ENCODE results near the gene TMPRSS9.

Gene TMPRSS9

DNA sequence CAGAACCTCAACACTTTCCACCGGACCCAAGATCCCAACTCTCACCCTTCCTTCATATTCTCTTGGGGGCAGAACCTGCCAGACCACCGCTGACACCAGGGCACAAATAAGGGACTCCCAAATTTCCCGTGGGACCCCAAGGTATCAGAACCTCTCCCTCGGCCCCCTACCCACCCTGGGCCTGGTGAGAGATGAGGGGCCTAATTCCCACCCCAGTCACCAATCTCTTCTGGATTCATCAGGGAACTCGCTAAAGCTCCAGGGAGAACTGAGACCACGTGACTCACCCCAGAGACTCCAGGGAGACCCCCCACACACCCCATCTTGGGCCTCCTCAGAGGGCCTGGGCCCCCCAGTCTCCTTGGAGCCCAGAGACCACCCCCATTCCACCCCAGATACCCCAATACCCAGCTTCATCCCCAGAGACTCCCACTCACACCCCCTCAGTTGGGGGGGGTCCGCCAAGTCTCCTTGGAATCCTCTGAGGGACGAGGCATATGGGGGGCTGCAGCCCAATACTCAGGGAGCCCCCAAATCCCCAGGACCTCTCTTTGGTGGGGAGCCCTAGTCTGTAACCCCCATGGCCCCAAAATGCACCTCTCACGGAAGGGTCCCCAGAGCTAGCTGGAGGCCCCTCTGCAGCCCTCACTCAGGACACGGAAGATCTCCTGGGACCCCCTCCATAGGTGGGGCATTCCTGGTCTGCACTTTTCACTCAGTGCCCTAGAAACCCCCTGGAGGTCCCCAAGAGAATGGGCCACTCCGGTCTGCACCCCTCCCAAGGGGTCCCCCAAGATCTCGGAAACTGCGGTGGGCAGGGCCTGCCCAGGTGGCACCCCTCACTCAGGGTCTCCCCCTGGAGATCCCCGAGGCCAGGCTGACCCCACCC is 95.1 kb downstream of the TMPRSS9 start:
- H2AK5ac ChIP-seq (ENCODE audit: low read depth, low read length), result peak overlapping the region; percentile 97
- H3K79me1 ChIP-seq (ENCODE audit: low read depth, low read length), result peaks cover 36% of the 10 kb centered on the region
- H4K8ac ChIP-seq (ENCODE audit: low read depth, low read length), result no peak overlapping the region
- no peak overlapping the region for H2BK12ac ChIP-seq (ENCODE audit: low read length)
- no peak overlapping the region for H3K27ac ChIP-seq (replicated peaks; ENCODE audit: low read length)
- H3K27me3 ChIP-seq (ENCODE audit: control insufficient read depth in 3 of 3, insufficient read depth in 3 of 3, low read depth in 1 of 3, low read length in 3 of 3), result no peaks in the 10 kb centered on the region
- peaks cover 5 to 28% of the 10 kb centered on the region in 2 donors for H3K36me3 ChIP-seq (replicated peaks in 1 of 2; ENCODE audit: control insufficient read depth in 2 of 2, insufficient read depth in 2 of 2, low read length in 2 of 2)
- H2BK5ac ChIP-seq (ENCODE audit: low read length), result no peak overlapping the region
- peak overlapping the region; percentile 78 to 100 for H3K4me3 ChIP-seq (ENCODE audit: low read length in 2 of 2)
- no peak overlapping the region for H3K23ac ChIP-seq (ENCODE audit: low read depth, low read length, poor library complexity)
- H2BK120ac ChIP-seq (ENCODE audit: low read depth, low read length), result no peak overlapping the region
- H3K4ac ChIP-seq (ENCODE audit: low read length), result peak overlapping the region; percentile 10
- DNase-seq (ENCODE audit: low spot score), result no peak
- H3K4me1 ChIP-seq (ENCODE audit: control insufficient read depth in 2 of 2, insufficient read depth in 1 of 2, low read depth in 1 of 2, low read length in 2 of 2), result peaks cover 0 to 5% of the 10 kb centered on the region in 2 donors
- H3K18ac ChIP-seq (ENCODE audit: low read length), result peak overlapping the region; percentile 99
- peak overlapping the region; percentile 89 for H2AFZ ChIP-seq (ENCODE audit: low read length)
- peak overlapping the region; percentile 89 for H3K9ac ChIP-seq (ENCODE audit: low read depth, low read length, poor library complexity)
- H3K14ac ChIP-seq (ENCODE audit: low read length), result no peak overlapping the region
- H3K4me2 ChIP-seq (ENCODE audit: insufficient read depth, low read length, poor library complexity, severe bottlenecking), result peak overlapping the region; percentile 71
- H3K9me3 ChIP-seq (replicated peaks in 1 of 2; ENCODE audit: control insufficient read depth in 2 of 2, insufficient read depth in 1 of 2, low read depth in 1 of 2, low read length in 2 of 2), result no peaks in the 10 kb centered on the region
- no CpG with 5 or more reads among the region's 14 CpGs for WGBS, 2 donors (ENCODE audit: extremely low coverage in 2 of 2, insufficient read length in 2 of 2, insufficient replicate concordance in 1 of 2)
- H2BK15ac ChIP-seq (ENCODE audit: low read length), result peak overlapping the region; percentile 55
- H4K91ac ChIP-seq (ENCODE audit: low read depth, low read length, poor library complexity), result no peak overlapping the region

DNA sequence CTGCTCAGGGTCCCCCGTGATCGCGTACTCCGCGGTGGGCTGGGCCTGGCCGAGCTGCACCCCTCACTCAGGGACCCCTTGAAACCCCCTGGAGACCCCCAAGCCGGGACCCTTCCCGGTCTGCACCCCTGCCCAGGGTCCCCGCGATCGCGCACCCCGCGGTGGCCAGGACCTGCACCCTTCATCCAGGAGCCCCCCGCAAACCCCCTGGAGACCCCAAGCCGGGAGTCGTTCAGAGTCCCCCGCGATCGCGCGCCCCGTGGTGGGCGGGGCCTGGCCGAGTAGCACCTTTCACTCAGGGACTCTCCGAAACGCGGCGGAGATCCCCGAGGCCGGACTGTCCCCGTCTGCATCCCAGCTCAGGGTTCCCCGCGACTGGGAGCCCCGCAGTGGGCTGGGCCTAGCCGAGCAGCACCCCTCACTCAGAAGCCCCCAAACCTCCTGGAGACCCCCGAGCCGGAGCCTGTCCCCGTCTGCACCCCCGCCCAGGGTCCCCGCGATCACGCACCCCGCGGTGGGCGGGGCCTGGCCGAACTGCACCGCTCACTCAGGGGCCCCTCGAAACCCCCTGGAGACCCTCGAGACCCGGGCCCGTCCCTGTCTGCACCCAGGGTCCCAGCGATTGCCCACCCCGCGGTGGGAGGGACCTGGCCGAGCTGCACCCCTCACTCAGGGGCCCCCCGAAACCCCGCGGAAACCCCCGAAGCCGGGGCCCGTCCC is 95.9 kb downstream of the TMPRSS9 start:
- Histone ChIP-seq H3K9ac (ENCODE audit: low read depth, low read length, poor library complexity) (peak overlapping the region; percentile 99), H3K9me3 (replicated peaks in 1 of 2; ENCODE audit: control insufficient read depth in 2 of 2, insufficient read depth in 1 of 2, low read depth in 1 of 2, low read length in 2 of 2) (no peaks in the 10 kb centered on the region), H2BK120ac (ENCODE audit: low read depth, low read length) (peak overlapping the region; percentile 97), H3K27me3 (ENCODE audit: control insufficient read depth in 3 of 3, insufficient read depth in 3 of 3, low read depth in 1 of 3, low read length in 3 of 3) (no peaks in the 10 kb centered on the region), H3K4ac (ENCODE audit: low read length) (peak overlapping the region; percentile 53), H2BK5ac (ENCODE audit: low read length) (peak overlapping the region; percentile 95), H2BK15ac (ENCODE audit: low read length) (peak overlapping the region; percentile 55), H3K18ac (ENCODE audit: low read length) (peak overlapping the region; percentile 99), H3K14ac (ENCODE audit: low read length) (peak overlapping the region; percentile 100), H3K36me3 (replicated peaks in 1 of 2; ENCODE audit: control insufficient read depth in 2 of 2, insufficient read depth in 2 of 2, low read length in 2 of 2) (peaks cover 3 to 21% of the 10 kb centered on the region in 2 donors), H3K4me3 (ENCODE audit: low read length in 2 of 2) (peak overlapping the region; percentile 78 to 100), H3K27ac (replicated peaks; ENCODE audit: low read length) (no peak overlapping the region), H4K8ac (ENCODE audit: low read depth, low read length) (no peak overlapping the region), H4K91ac (ENCODE audit: low read depth, low read length, poor library complexity) (no peak overlapping the region), H3K4me1 (ENCODE audit: control insufficient read depth in 2 of 2, insufficient read depth in 1 of 2, low read depth in 1 of 2, low read length in 2 of 2) (peaks cover 0 to 5% of the 10 kb centered on the region in 2 donors), H2BK12ac (ENCODE audit: low read length) (no peak overlapping the region), H3K79me1 (ENCODE audit: low read depth, low read length) (peaks cover 33% of the 10 kb centered on the region), H3K23ac (ENCODE audit: low read depth, low read length, poor library complexity) (no peak overlapping the region), H2AFZ (ENCODE audit: low read length) (peak overlapping the region; percentile 89), H2AK5ac (ENCODE audit: low read depth, low read length) (peak overlapping the region; percentile 97), H3K4me2 (ENCODE audit: insufficient read depth, low read length, poor library complexity, severe bottlenecking) (peak overlapping the region; percentile 71)
- DNase-seq (ENCODE audit: low spot score), result no peak
- WGBS, 2 donors (ENCODE audit: extremely low coverage in 2 of 2, insufficient read length in 2 of 2, insufficient replicate concordance in 1 of 2), result no CpG with 5 or more reads among the region's 62 CpGs

DNA sequence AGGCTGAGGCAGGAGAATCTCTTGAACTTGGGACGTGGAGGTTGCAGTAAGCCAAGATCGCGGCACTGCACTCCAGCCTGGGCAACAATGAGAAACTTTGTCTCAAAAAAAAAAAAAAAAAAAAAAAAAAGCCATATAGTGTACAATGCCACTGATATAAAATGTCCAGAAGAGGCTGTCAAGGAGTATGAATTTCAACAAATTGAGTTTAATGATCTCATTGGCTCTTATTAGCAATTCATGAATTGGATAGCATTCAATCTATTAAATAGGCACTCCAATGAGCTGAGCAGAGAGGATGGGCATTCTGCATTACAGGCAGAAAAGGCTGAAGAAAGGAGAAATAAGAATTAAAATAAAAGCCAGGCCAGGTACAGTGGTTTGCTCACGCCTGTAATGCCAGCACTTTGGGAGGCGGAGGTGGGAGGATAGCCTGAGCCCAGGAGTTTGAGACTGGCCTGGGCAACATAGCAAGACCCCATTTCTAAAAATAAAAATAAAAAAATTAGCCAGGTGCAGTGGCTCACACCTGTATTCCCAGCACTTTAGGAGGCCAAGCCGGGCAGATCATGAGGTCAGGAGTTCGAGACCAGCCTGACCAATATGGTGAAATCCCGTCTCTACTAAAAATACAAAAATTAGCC is 97.5 kb downstream of the TMPRSS9 start:
- H3K4me2 ChIP-seq (ENCODE audit: insufficient read depth, low read length, poor library complexity, severe bottlenecking), result peak overlapping the region; percentile 43
- no peak overlapping the region for H3K4ac ChIP-seq (ENCODE audit: low read length)
- no peak overlapping the region for H3K9ac ChIP-seq (ENCODE audit: low read depth, low read length, poor library complexity)
- H3K4me3 ChIP-seq (ENCODE audit: low read length in 2 of 2), result peak overlapping the region; percentile 70 to 78
- H2AFZ ChIP-seq (ENCODE audit: low read length), result peak overlapping the region; percentile 94
- H3K18ac ChIP-seq (ENCODE audit: low read length), result peak overlapping the region; percentile 8
- peaks cover 0 to 5% of the 10 kb centered on the region in 2 donors for H3K4me1 ChIP-seq (ENCODE audit: control insufficient read depth in 2 of 2, insufficient read depth in 1 of 2, low read depth in 1 of 2, low read length in 2 of 2)
- H3K36me3 ChIP-seq (replicated peaks in 1 of 2; ENCODE audit: control insufficient read depth in 2 of 2, insufficient read depth in 2 of 2, low read length in 2 of 2), result peaks cover 0 to 10% of the 10 kb centered on the region in 2 donors
- H2AK5ac ChIP-seq (ENCODE audit: low read depth, low read length), result no peak overlapping the region
- no peaks in the 10 kb centered on the region for H3K9me3 ChIP-seq (replicated peaks in 1 of 2; ENCODE audit: control insufficient read depth in 2 of 2, insufficient read depth in 1 of 2, low read depth in 1 of 2, low read length in 2 of 2)
- H2BK12ac ChIP-seq (ENCODE audit: low read length), result no peak overlapping the region
- H2BK120ac ChIP-seq (ENCODE audit: low read depth, low read length), result no peak overlapping the region
- no peak overlapping the region for H4K91ac ChIP-seq (ENCODE audit: low read depth, low read length, poor library complexity)
- no peak overlapping the region for H4K8ac ChIP-seq (ENCODE audit: low read depth, low read length)
- H3K27me3 ChIP-seq (ENCODE audit: control insufficient read depth in 3 of 3, insufficient read depth in 3 of 3, low read depth in 1 of 3, low read length in 3 of 3), result no peaks in the 10 kb centered on the region
- H3K79me1 ChIP-seq (ENCODE audit: low read depth, low read length), result peaks cover 25% of the 10 kb centered on the region
- H3K14ac ChIP-seq (ENCODE audit: low read length), result no peak overlapping the region
- H2BK15ac ChIP-seq (ENCODE audit: low read length), result no peak overlapping the region
- H3K23ac ChIP-seq (ENCODE audit: low read depth, low read length, poor library complexity), result no peak overlapping the region
- H3K27ac ChIP-seq (replicated peaks; ENCODE audit: low read length), result no peak overlapping the region
- DNase-seq (ENCODE audit: low spot score), result no peak
- WGBS, 2 donors (ENCODE audit: extremely low coverage in 2 of 2, insufficient read length in 2 of 2, insufficient replicate concordance in 1 of 2), result no CpG with 5 or more reads among the region's 8 CpGs
- no peak overlapping the region for H2BK5ac ChIP-seq (ENCODE audit: low read length)
